ENCODE measurements around the gene LRRC4B.
"Not testable (repeated sequence)": the region's sequence is repeated elsewhere in the genome, so short reads cannot be mapped to it uniquely, and the experiment has no call there.

LRRC4B gene

GRCh38 chr19:50580240-50580639, 12.0 kb upstream of the LRRC4B start:
- no peak for DNase-seq (ENCODE audit: low read depth, low spot score)
- no peak overlapping the region for H3K4me3 ChIP-seq (ENCODE audit: low read length)

- DNase-seq (ENCODE audit: low read depth, low spot score), result not testable (repeated sequence)
Measured at GRCh38 chr19:50576769-50577168, 8.5 kb upstream of the LRRC4B start.

GRCh38 chr19:50573741-50574461, 5.7 kb upstream of the LRRC4B start:
- no peak for DNase-seq (ENCODE audit: low read depth, low spot score)
- H3K4me3 ChIP-seq (ENCODE audit: low read length), result no peak overlapping the region

More at GRCh38 chr19:50576769-50577168, 8.5 kb upstream of the LRRC4B start:
- not testable (repeated sequence) for H3K4me3 ChIP-seq (ENCODE audit: low read length)

- no peak overlapping the region for H3K4me3 ChIP-seq (ENCODE audit: low read length)
- no peak for DNase-seq (ENCODE audit: low read depth, low spot score)
Measured at GRCh38 chr19:50570997-50571396, 2.8 kb upstream of the LRRC4B start.

GRCh38 chr19:50569938-50570540, 1.8 kb upstream of the LRRC4B start:
- DNase-seq (ENCODE audit: low read depth, low spot score), result no peak

GRCh38 chr19:50568728-50569698, 778 bp upstream of the LRRC4B start:
- DNase-seq (ENCODE audit: low read depth, low spot score), result no peak
- H3K4me3 ChIP-seq (ENCODE audit: low read length), result no peak overlapping the region

More at GRCh38 chr19:50569938-50570540, 1.8 kb upstream of the LRRC4B start:
- H3K4me3 ChIP-seq (ENCODE audit: low read length), result no peak overlapping the region

GRCh38 chr19:50567052-50567841, 988 bp downstream of the LRRC4B start:
- no peak for DNase-seq (ENCODE audit: low read depth, low spot score)
- no peak overlapping the region for H3K4me3 ChIP-seq (ENCODE audit: low read length)

- no peak overlapping the region for H3K4me3 ChIP-seq (ENCODE audit: low read length)
- DNase-seq (ENCODE audit: low read depth, low spot score), result no peak
Measured at GRCh38 chr19:50565984-50566903, 2.0 kb downstream of the LRRC4B start.

GRCh38 chr19:50564229-50565105, 3.8 kb downstream of the LRRC4B start:
- H3K4me3 ChIP-seq (ENCODE audit: low read length), result no peak overlapping the region
- no peak for DNase-seq (ENCODE audit: low read depth, low spot score)

GRCh38 chr19:50563597-50563996, 4.6 kb downstream of the LRRC4B start:
- DNase-seq (ENCODE audit: low read depth, low spot score), result no peak
- no peak overlapping the region for H3K4me3 ChIP-seq (ENCODE audit: low read length)

- no peak overlapping the region for H3K4me3 ChIP-seq (ENCODE audit: low read length)
- DNase-seq (ENCODE audit: low read depth, low spot score), result no peak
Measured at GRCh38 chr19:50562996-50563395, 5.2 kb downstream of the LRRC4B start.

- DNase-seq (ENCODE audit: low read depth, low spot score), result no peak
- H3K4me3 ChIP-seq (ENCODE audit: low read length), result no peak overlapping the region
Measured at GRCh38 chr19:50562329-50562728, 5.9 kb downstream of the LRRC4B start.

- no peak for DNase-seq (ENCODE audit: low read depth, low spot score)
- H3K4me3 ChIP-seq (ENCODE audit: low read length), result no peak overlapping the region
Measured at GRCh38 chr19:50559636-50560035, 8.6 kb downstream of the LRRC4B start.

- no peak for DNase-seq (ENCODE audit: low read depth, low spot score)
- H3K4me3 ChIP-seq (ENCODE audit: low read length), result no peak overlapping the region
Measured at GRCh38 chr19:50558449-50558848, 9.8 kb downstream of the LRRC4B start.

- no peak for DNase-seq (ENCODE audit: low read depth, low spot score)
- H3K4me3 ChIP-seq (ENCODE audit: low read length), result no peak overlapping the region
Measured at GRCh38 chr19:50558039-50558438, 10.2 kb downstream of the LRRC4B start.

GRCh38 chr19:50557009-50557613, 11.1 kb downstream of the LRRC4B start:
- no peak for DNase-seq (ENCODE audit: low read depth, low spot score)
- peak overlapping the region; percentile 66 for H3K4me3 ChIP-seq (ENCODE audit: low read length)
